ACHN (cell line): ENCODE data around the gene ADAMTS10.
"Not testable (repeated sequence)": the region's sequence is repeated elsewhere in the genome, so short reads cannot be mapped to it uniquely, and the experiment has no call there.

Experiments used
- DNase-seq: peaks from one replicate; pipeline ENCODE4 v3.0.0-alpha.2; 2015
- in situ Hi-C: cut with HindIII; loops from 2 replicates; pipeline ENCODE4 v1.10.0; 2017; ENCODE audit warnings: low sequenced_read_pairs, low pct_ligation_motif_present, low pct_unique_long_range_greater_than_20kb

Gene ADAMTS10

GRCh38 chr19:8610041-8610935 is at the start of gene ADAMTS10:
ADAMTS10 (minus strand) TSS chr19:8610715; CDS start chr19:8605710, 5,005 bp downstream.
- no peak for DNase-seq
- in situ Hi-C loops, result no loop called here

- in situ Hi-C loops, result no loop called here
- DNase-seq, result no peak
These were observed 49.4 kb upstream of the ADAMTS10 start for GRCh38 chr19:8659905-8660304.

- no peak for DNase-seq
- in situ Hi-C loops, result no loop called here
These were observed 47.4 kb upstream of the ADAMTS10 start for GRCh38 chr19:8657869-8658268.

GRCh38 chr19:8655340-8655709 is 44.8 kb upstream of the ADAMTS10 start:
- in situ Hi-C loops, result no loop called here
- DNase-seq, result no peak

- DNase-seq, result peak; percentile 21
- in situ Hi-C loops, result no loop called here
These were observed 44.2 kb upstream of the ADAMTS10 start for GRCh38 chr19:8654591-8655339.

- DNase-seq, result no peak
- in situ Hi-C loops, result no loop called here
These were observed 37.7 kb upstream of the ADAMTS10 start for GRCh38 chr19:8648240-8648639.

GRCh38 chr19:8643860-8644653 is 33.5 kb upstream of the ADAMTS10 start:
- in situ Hi-C loops, result no loop called here
- DNase-seq, result no peak

- no peak for DNase-seq
- in situ Hi-C loops, result no loop called here
These were observed 32.0 kb upstream of the ADAMTS10 start for GRCh38 chr19:8642561-8642960.

GRCh38 chr19:8641908-8642547 is 31.5 kb upstream of the ADAMTS10 start:
- DNase-seq, result peak; percentile 43
- in situ Hi-C loops, result no loop called here

- DNase-seq, result no peak
- in situ Hi-C loops, result no loop called here
These were observed 30.8 kb upstream of the ADAMTS10 start for GRCh38 chr19:8641221-8641907.

- DNase-seq, result no peak
- in situ Hi-C loops, result no loop called here
These were observed 30.0 kb upstream of the ADAMTS10 start for GRCh38 chr19:8640402-8641004.

GRCh38 chr19:8639821-8640401 is 29.4 kb upstream of the ADAMTS10 start:
- in situ Hi-C loops, result no loop called here
- DNase-seq, result no peak

- in situ Hi-C loops, result no loop called here
- no peak for DNase-seq
These were observed 27.6 kb upstream of the ADAMTS10 start for GRCh38 chr19:8638078-8638619.

- DNase-seq, in situ Hi-C loops: not testable (repeated sequence)
These were observed 26.6 kb upstream of the ADAMTS10 start for GRCh38 chr19:8637070-8637469.

GRCh38 chr19:8635422-8635821 is 24.9 kb upstream of the ADAMTS10 start:
- in situ Hi-C loops, result no loop called here
- no peak for DNase-seq

GRCh38 chr19:8631425-8631819 is 20.9 kb upstream of the ADAMTS10 start:
- in situ Hi-C loops, result no loop called here
- DNase-seq, result no peak

GRCh38 chr19:8630796-8631424 is 20.4 kb upstream of the ADAMTS10 start:
- DNase-seq, result no peak
- in situ Hi-C loops, result no loop called here
